Embryonic facial prominence (tissue), 1 donor: Measurements from ENCODE around the gene SLC25A34.

ENCODE experiments used
- DNase-seq: peaks from one replicate; pipeline ENCODE4 v3.0.0-alpha.2; 2016; ENCODE audit errors: extremely low spot score

The SLC25A34 gene

DNA sequence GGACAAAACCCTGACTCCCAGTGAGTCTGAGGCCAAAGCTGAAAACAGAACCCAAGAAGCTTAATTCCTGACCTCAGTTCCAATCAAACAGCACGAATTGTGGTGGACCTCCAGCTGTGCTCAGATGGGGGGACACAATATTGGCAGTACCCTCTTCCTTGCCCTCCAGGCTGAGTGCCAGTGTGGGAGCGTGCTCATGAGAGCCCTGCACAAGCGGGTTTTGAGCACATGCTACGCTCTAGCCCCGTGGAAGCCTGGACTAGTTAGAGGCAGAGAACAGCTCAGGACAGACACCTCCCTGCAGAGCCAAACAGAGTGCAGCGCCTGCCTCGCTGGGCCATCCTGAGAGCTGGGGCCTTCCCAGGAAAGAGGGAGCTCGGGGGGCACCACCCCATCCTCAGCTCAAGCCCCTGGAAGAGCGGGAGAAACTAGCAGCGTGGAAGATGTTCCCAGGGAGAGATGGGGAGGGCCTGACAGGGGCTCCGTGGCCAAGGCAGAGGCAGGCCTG is 2.8 kb upstream of the SLC25A34 start:
- no peak for DNase-seq

DNA sequence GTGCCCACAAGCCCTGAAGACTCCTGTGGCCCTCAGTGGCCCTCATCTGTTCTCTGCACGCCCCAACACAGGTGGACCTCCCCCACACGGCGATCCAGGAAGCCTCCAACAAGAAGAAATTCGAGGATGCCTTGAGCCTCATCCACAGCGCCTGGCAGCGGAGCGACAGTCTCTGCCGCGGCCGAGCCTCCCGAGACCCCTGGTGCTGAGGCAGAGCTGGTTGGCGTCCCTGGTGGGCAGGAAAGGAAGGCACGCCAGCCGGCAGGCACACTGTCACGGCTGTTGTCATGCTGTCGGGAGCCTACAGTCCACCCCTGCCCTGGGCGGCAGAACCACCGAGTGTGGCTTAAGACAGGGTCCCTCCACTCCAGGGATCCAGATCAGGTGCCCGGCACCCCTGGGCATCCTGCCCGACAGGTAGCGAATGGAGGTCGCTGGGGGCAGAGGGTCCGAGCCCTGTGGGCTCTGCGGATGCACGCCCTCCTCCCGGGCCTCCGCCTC is 2.3 kb upstream of the SLC25A34 start:
- DNase-seq = no peak

DNA sequence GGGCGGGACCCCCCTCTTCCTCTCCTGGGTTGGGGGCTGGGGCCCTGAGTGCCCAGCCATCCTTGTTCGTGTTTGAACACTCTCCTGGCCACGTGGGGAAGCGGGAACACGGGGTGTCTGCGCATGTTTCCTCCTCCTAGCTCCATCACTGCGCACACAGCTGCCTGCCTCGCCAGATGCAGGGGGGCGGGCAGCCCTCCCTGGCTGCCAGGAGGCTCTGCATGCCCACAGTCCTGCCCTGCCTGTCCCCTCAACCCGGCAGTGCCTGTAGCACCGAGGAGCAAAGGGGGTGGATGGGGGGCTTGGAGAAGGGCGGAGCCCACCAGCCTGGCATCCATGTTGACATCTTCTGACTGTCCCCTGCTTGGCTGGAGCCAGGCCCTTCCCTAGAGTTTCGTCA is 1.8 kb upstream of the SLC25A34 start:
- DNase-seq = no peak

DNA sequence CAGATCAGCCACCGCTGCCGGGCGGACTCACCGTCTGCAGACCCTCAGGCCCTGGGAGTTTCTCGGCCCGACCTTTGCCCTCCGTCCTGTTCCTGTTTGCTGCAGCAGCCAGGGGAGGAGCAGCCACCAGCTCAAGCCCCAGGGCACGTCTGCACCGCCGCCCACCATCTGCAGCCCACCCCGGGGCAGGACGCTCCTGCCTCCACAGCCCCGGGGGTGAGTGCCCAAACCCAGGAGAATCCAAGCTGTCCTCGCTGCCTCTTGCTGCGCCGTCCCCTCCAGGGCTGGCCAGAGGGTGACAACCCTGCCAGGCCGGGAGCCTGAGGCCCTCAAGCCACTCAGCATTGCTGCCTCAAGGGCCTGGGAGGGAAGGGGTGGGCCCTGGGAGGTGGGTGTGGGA is 1.2 kb upstream of the SLC25A34 start:
- no peak for DNase-seq

DNA sequence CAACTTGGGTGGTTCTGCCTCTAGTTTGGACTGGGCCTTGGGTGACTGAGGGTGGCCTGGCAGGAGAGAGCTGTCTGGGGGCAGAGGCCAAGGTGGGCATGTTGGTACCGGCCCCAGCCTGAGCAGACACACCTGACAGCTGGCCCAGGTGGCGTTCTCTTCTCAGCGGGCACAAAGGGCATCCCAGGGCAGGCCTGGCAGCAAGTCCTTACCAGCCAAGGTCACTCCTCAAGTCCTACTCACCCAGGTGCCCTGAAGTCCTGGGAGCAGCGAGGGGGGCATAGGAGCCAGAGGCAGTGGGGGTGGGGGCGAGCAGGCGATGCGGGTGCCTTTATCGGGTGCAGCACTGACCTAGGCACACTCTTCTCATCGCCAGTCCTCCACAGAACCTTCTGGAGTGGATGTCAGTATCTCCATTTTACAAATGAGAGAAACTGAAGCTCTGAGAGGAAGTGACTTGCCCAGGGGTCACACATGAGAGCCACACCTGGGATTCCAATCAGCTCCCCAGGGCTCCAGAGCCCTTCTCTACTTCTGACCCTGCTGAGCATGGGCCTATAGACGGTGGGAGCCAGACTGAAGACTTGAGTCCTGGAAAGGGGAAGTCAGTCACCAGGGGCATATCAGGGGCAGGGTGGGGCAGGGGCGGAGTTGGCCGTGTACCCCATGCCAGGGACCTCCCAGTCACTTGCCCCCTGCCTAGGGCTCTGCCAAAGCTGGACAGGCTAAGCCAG is 587 bp upstream of the SLC25A34 start:
- no peak for DNase-seq

DNA sequence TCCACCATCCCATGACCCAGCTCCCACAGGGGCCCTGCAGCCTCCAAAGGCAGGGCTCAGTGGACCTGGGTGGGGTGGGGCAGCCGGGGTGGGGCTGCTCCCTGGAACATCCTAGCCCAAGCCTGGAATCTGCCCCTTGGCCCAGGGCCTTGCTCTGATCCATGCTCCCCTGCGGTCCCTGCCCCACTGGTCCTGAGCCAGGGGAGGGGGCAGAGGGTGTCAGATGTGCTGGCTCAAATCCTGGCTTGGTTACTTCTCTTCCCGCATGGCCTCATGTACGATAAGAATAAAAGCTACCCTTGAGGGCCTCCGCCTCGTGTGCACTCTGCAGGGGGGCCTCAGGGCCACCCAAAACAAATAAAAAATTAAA is 819 bp downstream of the SLC25A34 start:
- no peak for DNase-seq

DNA sequence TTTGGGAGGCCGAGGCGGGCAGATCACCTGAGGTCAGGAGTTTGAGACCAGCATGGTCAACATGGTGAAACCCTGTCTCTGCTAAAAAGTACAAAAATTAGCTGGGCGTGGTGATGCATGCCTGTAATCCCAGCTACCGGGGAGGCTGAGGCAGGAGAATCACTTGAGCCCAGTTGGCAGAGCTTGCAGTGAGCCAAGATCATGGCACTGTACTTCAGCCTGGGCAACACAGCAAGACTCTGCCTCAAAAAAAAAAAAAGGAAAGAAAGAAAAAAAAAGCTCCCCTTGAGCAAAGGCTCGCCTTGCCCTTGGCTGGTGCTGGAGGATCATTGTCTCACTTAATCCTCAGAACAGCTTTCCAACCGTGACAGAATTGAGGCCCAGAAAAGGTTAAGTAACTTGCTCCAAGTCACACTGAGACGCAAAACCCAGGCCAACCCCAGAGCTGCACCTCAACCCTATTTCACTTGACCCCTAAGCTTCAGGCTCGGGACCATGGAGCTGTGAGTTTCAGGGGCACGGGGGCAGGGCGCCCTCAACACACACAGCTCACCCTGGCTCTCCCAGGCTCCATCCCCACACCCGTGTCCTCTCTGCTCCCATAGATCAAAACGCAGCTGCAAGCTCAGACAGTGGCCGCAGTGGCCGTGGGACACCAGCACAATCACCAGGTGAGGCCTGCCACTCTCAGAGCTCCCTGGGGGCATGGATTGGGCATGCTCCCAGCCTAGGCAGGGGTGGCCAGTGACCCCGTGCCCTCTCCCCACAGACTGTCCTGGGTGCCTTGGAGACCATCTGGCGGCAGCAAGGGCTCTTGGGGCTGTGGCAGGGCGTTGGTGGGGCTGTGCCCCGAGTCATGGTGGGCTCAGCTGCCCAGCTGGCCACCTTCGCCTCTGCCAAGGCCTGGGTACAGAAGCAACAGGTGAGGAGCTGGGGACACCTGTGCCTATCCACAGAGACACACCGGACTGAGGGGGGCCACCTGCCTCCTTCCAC is 1.6 kb downstream of the SLC25A34 start:
- no peak for DNase-seq

DNA sequence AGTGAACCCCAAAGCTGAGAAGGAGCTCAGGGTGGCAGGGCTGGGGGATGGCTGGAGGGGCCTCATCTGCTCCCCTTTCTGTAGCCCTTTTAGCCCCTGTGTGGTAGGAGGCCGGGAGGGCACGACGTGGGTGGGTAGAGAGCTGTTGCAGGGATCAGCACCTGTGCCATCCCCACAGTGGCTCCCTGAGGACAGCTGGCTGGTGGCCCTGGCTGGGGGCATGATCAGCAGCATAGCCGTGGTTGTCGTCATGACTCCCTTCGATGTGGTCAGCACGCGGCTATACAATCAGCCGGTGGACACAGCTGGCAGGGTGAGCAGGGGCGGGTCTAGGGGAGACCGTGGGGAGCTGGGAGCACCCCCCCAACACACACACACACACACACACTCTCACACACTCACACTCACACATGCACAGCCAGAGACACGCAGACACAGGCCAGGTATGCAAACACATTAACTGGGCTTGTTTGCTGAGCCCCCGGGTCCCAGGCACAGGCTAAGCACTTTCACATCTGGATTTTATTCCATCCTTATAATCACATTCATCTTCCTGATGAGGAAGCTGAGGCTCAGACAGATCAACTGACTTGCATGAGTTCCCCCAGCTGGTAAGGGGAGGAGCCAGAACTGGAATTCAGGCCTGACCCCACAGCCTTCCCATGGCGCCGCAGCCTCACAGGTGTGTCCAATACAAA is 2.5 kb downstream of the SLC25A34 start:
- no peak for DNase-seq

DNA sequence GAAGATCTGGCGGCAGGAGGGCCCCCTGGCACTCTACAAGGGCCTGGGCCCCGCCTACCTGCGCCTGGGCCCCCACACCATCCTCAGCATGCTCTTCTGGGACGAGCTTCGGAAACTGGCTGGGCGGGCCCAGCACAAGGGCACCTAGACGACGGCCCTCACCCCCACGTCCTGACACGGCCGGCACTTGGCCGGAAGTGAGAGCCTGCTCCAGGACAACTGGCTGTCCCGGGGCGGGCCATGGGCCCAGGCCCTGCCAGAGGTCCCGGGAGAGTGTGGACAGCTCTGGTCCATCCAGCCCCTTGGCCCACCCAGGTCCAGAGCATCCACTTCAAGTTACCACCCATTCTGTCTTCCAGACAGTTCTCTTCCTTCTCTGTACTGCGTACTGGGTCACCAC is 3.2 kb downstream of the SLC25A34 start:
- DNase-seq = no peak

DNA sequence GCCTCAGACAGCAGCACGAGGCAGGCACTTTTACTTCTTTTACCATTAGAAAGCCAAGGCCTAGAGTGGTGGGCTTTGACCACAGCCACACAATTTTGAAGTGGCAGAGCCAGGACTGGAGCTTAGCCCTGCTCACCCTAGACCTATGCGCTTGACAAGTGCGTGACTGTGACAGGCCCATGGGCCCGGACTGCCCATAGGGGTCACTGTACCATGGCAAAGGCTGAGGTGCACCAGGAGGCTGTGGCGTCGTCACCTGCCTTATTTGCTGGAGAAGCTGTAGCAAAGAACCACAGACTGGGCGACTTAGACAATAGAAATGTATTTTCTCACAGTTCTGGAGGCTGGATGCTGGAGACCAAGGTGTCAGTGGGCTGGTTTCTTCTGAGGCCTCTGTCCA is 3.7 kb downstream of the SLC25A34 start:
- no peak for DNase-seq

DNA sequence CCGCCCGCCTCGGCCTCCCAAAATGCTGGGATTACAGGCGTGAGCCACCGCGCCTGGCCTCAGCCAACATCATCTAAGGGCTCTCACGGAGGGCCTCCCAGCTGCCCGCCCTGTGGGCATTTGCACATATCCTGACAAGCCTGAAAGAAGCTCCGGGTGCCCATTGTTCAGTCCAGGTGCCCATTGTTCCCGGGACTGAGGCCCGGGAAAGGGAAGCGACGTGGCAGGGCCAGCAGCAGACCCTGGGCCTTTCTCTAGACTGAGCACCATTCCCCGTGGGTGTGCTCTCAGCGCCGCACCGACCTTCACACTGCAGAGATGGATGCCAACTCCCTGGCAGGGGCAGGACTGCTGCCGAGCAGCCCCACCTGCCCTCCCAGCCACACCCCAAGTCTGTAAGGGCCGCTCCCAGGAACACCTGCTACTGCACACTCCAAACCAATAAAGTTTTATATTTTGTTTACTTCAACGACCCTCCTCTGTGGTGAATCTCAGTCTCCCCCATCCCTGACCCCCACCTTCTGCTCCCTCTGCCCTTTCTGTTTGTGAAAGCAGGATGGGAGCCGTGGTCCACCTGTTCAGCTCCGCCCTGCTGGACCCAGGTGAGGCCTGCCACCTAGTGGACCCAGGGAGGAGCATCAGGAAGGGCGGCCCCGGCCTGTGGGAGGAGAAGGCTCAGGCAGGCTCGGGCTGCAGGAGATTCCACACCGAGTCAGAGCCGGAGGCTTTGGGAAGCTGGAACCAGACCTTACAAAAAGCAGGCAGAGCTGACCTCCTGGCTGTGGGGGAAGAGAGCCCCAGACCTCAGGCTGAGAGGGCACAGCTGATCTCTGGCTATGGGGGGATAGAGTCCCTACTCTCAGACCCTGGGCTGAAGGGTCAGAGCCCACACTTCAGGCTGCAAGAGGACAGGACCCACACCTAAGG is 5.1 kb downstream of the SLC25A34 start:
- no peak for DNase-seq

DNA sequence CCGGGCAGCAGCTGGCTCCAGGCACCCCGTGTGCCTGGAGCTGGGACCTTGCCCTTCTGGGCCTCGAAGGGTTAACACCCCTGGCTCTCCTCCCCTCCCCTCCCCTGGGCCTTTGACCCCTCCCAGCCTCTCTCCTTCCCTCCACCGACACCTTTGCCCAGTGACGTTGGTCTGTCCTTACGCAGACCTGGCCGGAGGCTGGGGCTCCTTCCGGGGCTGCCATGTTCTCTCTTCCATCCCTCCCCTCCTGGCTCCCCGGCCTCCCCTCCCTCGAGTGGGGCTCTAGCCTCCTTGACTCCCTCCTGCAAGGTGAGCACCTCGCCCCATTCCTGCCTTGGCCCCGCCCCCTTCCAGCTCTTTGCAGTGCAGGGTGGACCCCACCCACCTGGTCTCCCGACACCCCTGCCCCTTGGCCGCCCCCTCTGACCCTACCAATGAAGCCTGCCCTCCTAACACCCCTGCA is 6.3 kb downstream of the SLC25A34 start, which contains the start of gene TMEM82:
Gene TMEM82 (plus strand): TSS at position 161 of the 463 bp plus-strand sequence. CDS start 61 bp downstream, at position 222.
- no peak for DNase-seq

DNA sequence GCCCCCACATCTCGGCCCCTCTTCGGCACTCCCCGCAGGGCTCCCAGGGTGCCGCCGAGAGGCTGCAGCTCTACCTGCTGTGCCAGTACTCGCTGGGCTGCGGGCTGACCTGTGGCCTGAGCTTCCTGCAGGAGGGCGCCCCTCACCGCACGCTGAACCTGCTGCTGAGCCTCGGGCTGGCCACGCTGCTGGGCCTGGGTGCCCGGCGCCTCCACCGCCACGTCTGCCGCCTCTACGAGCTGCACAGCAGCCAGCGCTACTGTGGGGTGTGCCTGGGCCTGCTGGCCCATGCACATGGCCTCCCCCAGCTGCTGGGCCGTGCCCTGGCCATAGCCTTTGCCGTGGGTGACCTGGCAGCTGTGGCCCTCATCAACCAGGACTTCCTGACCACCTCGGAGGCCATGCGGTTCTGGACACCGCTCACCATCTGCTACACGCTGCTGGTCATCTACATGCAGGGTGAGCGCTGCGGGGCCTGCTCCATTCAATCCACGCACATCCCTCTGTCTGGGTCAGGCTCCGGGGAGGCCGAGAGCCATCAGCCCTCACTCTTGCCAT is 8.1 kb downstream of the SLC25A34 start:
- no peak for DNase-seq

DNA sequence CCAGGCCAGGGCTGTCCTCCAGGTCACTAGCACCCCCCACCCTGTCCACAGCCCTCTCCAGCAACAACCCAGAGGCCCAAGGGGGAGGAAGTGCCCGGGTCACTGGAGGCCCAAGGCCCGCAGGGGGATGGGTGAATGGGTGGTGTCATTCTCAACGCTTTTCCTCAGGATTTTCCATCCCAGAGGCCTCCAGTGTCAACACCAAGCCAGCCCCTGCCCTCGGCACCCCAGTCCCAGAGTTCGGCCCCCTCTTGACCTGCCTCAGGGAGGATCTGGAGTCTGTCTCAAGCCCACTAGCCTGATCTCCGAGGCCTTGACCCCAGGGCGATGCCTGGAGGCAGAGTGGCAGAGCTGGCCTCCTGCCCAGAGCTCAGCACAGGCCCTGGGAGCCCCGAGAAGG is 11.3 kb downstream of the SLC25A34 start:
- no peak for DNase-seq

DNA sequence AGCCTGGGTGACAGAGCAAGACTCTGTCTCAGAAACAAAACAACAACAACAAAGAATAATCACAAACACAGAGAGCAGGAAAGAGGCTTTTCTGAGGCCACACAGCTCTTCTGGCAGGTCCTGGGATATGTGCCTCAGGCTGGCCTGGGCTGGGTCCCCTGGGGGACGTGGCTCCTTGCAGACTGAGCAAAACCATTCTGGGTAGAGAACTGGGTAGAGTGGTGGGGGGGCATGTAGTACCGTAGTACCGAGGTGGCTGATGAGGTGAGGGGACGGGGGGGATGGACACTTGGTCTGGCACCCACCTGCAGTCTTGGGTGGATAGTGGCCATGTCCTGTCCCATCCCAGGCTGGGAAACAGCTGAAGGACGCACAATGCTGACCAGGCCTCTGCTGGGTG is 12.2 kb downstream of the SLC25A34 start:
- DNase-seq = no peak

DNA sequence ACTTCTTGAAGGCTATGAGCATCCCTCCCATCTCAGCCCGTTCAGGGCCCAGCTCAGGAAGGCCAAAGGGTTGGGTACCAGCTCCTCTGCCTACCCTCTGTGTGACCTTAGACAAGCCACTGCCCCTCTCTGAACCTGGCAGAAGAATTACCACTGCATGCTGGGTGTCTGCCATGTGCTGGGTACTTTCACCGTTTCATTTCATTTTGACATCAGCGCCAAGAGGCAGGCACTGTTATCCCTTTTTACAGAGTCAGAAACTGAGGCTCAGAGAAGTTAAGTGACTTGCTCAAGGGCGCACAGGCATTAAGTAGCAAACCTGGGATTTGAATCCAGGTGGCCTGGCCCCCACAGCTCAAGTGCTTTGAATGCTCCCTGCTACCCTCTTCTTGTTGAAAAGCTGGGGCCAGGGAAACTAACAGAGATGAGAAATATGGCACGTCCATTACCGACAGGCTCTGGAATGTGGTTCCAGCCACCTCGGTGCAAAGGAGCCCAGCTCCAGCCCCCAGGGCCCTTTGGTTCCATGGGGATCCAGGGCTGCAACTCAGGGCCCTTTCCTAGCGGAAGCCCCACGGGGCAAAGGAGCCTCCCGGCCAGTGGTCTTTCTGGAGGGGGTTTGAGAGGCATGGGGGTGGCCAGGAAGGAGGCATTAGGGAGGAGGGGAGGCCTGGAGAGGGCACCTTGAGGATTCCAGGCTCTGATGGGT is 12.8 kb downstream of the SLC25A34 start:
- DNase-seq = no peak

DNA sequence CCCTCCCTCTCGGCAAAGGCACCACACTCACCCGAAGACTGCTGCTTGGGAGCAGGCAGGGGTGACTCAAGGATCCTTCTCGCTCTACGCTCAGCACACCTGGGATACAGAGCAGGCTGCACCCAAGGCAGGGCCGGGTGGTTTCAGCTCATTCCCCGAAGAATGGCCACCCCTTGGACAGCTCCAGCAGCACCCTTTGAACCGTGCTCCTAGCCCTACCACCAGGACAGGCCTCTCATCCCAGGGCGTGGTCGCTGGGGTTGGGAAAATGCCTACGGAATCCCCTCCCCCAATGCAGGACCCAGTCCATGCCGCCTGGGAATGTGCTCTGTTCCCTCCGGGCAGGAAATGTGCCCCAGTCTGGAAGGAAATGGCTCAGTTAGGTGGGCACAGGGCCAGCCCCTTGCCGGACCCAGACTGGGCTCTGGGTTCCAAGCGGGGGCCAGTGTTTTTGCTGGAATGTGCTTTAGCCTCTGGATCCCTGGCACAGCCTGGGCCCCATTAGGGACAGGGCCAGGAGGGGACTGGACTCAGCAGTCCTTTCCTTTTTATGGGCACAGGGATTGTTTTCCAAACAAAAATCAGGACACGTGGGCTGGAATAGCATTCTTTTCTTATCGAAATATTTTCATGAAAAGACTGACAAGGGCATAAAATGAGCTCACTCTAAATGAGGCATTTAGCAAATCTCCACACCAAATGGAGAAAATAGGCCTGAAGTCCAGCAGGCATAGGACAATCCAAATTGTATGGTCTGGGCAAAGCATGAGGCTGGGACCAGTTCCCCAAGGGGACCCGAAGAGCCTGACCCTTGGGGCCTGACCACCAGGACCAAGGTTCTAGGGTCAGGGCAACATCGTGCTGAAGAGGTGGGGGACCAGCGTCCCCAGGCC is 13.6 kb downstream of the SLC25A34 start:
- DNase-seq = no peak

DNA sequence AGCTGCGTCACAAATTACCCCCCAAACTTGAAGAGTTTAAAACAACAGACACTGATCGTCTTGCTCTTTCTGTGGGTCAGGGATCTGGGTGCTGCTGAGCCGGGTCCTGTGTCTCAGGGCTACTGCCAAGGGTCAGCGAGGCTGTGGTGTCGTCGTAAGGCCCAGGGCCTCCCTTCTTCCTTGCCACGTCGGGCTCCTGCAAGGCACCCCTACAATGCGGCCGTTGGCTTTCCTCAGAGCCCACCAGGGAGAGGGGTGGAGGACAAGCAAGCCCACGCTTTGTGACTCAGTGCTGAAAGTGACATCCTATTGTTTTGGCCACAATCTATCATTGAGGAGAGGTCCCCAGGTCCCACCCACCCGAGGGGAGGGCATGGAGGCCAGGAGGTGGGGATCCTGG is 14.9 kb downstream of the SLC25A34 start:
- DNase-seq = no peak

DNA sequence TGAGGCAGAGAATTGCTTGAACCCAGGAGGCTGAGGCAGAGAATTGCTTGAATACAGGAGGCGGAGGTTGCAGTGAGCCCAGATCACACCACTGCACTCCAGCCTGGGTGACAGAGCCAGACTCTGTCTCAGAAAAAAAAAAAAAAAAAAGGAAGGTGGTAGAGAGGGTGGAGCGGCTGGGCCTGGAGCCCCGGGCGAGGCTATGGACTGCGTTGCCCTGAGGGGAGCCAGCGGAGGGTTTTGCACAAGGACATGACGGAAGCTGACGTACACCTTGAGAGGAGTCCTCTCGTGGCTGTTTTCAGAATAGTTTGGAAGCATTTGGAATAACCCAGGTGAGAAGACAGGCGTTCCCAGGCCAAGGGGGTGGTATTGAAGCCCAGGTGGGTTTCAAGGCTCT is 15.7 kb downstream of the SLC25A34 start:
- no peak for DNase-seq
